COLO829 (cell line): ENCODE data around the gene CYP27A1.

Experiments used
- DNase-seq: peaks from one replicate; pipeline ENCODE4 v3.0.0; 2012; ENCODE audit warnings: low spot score

Gene CYP27A1

GRCh38 chr2:218859556-218859987 lies 77.6 kb downstream of the CYP27A1 start, which contains the start of gene WNT6:
TSS of gene WNT6 (plus strand) at chr2:218859805. CDS start at chr2:218860038, 233 bp downstream.
- no peak for DNase-seq

GRCh38 chr2:218859988-218860831 lies 78.3 kb downstream of the CYP27A1 start:
- no peak for DNase-seq

- no peak for DNase-seq
These were observed 79.0 kb downstream of the CYP27A1 start for GRCh38 chr2:218860950-218861381.

GRCh38 chr2:218861645-218862318 lies 79.8 kb downstream of the CYP27A1 start:
- DNase-seq, result no peak

- no peak for DNase-seq
These were observed 81.1 kb downstream of the CYP27A1 start for GRCh38 chr2:218863021-218863520.
